GM12865 (cell line): Measurements from ENCODE around the gene SSTR1.
"Not testable (repeated sequence)": the region's sequence is repeated elsewhere in the genome, so short reads cannot be mapped to it uniquely, and the experiment has no call there.

Source experiments
- DNase-seq: peaks from one replicate; pipeline ENCODE4 v3.0.0; 2010; ENCODE audit warnings: low read depth
- H3K4me3 ChIP-seq: 2 replicates; pipeline ENCODE4 v1.5.1; 2011; ENCODE audit warnings: mild to moderate bottlenecking, low read depth, low read length, control low read depth
- CTCF ChIP-seq: IDR thresholded peaks from 2 replicates; pipeline ENCODE4 v1.5.1; 2011; ENCODE audit warnings: low read length, control low read depth, low read depth, inconsistent platforms; ENCODE audit not compliant: insufficient read depth; ENCODE audit errors: missing control alignments

Gene SSTR1

GRCh38 chr14:38176379-38176778 lies 31.3 kb upstream of the SSTR1 start:
- DNase-seq = no peak
- no peak for TF ChIP-seq CTCF
- H3K4me3 ChIP-seq = no peak overlapping the region

GRCh38 chr14:38184132-38184531 lies 23.6 kb upstream of the SSTR1 start:
- TF ChIP-seq CTCF = no peak
- no peak overlapping the region for H3K4me3 ChIP-seq
- DNase-seq = no peak

- TF ChIP-seq CTCF = no peak
- no peak overlapping the region for H3K4me3 ChIP-seq
- no peak for DNase-seq
These were observed 22.0 kb upstream of the SSTR1 start for GRCh38 chr14:38185671-38186070.

GRCh38 chr14:38186216-38186615 lies 21.5 kb upstream of the SSTR1 start:
- DNase-seq = no peak
- no peak overlapping the region for H3K4me3 ChIP-seq
- TF ChIP-seq CTCF = no peak

GRCh38 chr14:38187528-38187927 lies 20.2 kb upstream of the SSTR1 start:
- no peak overlapping the region for H3K4me3 ChIP-seq
- no peak for DNase-seq
- TF ChIP-seq CTCF = no peak

GRCh38 chr14:38189930-38190726 lies 17.6 kb upstream of the SSTR1 start:
- no peak for DNase-seq
- no peak for TF ChIP-seq CTCF
- H3K4me3 ChIP-seq = no peak overlapping the region

- H3K4me3 ChIP-seq, DNase-seq: not testable (repeated sequence)
These were observed 16.9 kb upstream of the SSTR1 start for GRCh38 chr14:38190846-38191245.

- not testable (repeated sequence) for DNase-seq, H3K4me3 ChIP-seq
These were observed 16.2 kb upstream of the SSTR1 start for GRCh38 chr14:38191491-38191890.
